SK-N-SH (cell line): Measurements from ENCODE around the gene TNFRSF11A. TPM values are rescaled to one million over a fixed set of nuclear protein-coding genes. Genes with fewer than 3 reads are reported as not detected.

Source experiments
- CTCF ChIA-PET: fragments of 300-600, 350-600 bp; formaldehyde crosslinking; extraction: SDS; loops from one replicate; lab custom pipeline; 2021; lab: Yijun Ruan, JAX
- POLR2A ChIA-PET: fragments of 350-600 bp; sonication (Branson Sonifier 250); formaldehyde crosslinking; extraction: SDS; loops from one replicate; lab custom pipeline; 2020; ENCODE audit warnings: antibody characterized with exemption, inconsistent platforms; lab: Yijun Ruan, JAX
- DNase-seq: peaks from one replicate; pipeline ENCODE4 v3.0.0; 2012
- H2AFZ ChIP-seq: fragments of 200-600 bp; sonication (generic); 2 replicates; pipeline ENCODE4 v1.8.1; 2016; ENCODE audit warnings: antibody characterized with exemption, mild to moderate bottlenecking, low read depth
- H3F3A ChIP-seq: fragments of 200-600 bp; sonication (generic); replicated peaks from 2 replicates; pipeline ENCODE3; 2016; ENCODE audit warnings: antibody characterized with exemption, mild to moderate bottlenecking; ENCODE audit not compliant: insufficient read depth
- H3K27ac ChIP-seq, 2 experiments: fragments of 200-500 bp in 1 of 2; fragments of 200-600 bp in 1 of 2; sonication (Bioruptor generic) in 1 of 2; sonication (generic), shearing (Covaris generic) in 1 of 2; 2 replicates each; pipeline versions ENCODE4 v1.5.1 to v1.6.1; 2014 to 2016; ENCODE audit warnings: low read depth in 2 of 2, inconsistent platforms in 1 of 2, low read length in 1 of 2, mild to moderate bottlenecking in 1 of 2, mixed read lengths in 1 of 2
- H3K27me3 ChIP-seq: fragments of 200-600 bp; sonication (generic), shearing (Covaris generic); 2 replicates; pipeline ENCODE4 v1.6.1; 2016; ENCODE audit warnings: mixed run types; ENCODE audit not compliant: insufficient read depth
- H3K36me3 ChIP-seq, 2 experiments: fragments of 200-500 bp in 1 of 2; fragments of 200-600 bp in 1 of 2; sonication (Bioruptor generic) in 1 of 2; sonication (generic) in 1 of 2; replicated peaks in 1 of 2; 2 replicates each; pipeline versions ENCODE3 to v1.5.1; 2014 to 2016; ENCODE audit warnings: low read length in 1 of 2, mild to moderate bottlenecking in 1 of 2; ENCODE audit not compliant: insufficient read depth in 2 of 2, control insufficient read depth in 1 of 2
- H3K4me1 ChIP-seq, 2 experiments: fragments of 200-500 bp in 1 of 2; fragments of 200-600 bp in 1 of 2; sonication (Bioruptor generic) in 1 of 2; sonication (generic), shearing (Covaris generic) in 1 of 2; 2 replicates each; pipeline versions ENCODE4 v1.5.1 to v1.6.1; 2014 to 2016; ENCODE audit warnings: low read depth in 1 of 2, low read length in 1 of 2, mixed run types in 1 of 2; ENCODE audit not compliant: insufficient read depth in 2 of 2, control insufficient read depth in 1 of 2
- H3K4me2 ChIP-seq: fragments of 200-600 bp; sonication (generic), shearing (Covaris generic); 2 replicates; pipeline ENCODE4 v1.6.1; 2017; ENCODE audit warnings: mixed run types
- H3K4me3 ChIP-seq, 2 experiments: fragments of 200-500 bp in 1 of 2; fragments of 200-600 bp in 1 of 2; sonication (Bioruptor generic) in 1 of 2; sonication (generic), shearing (Covaris generic) in 1 of 2; 2 replicates each; pipeline versions ENCODE4 v1.5.1 to v1.8.1; 2014 to 2016; ENCODE audit warnings: low read depth in 2 of 2, inconsistent platforms in 1 of 2, low read length in 1 of 2, mild to moderate bottlenecking in 1 of 2, mixed read lengths in 1 of 2, moderate library complexity in 1 of 2
- H3K79me2 ChIP-seq: fragments of 200-600 bp; sonication (generic); 2 replicates; pipeline ENCODE4 v1.8.1; 2017; ENCODE audit warnings: mild to moderate bottlenecking; ENCODE audit not compliant: insufficient read depth
- H3K9ac ChIP-seq: fragments of 200-600 bp; sonication (generic); 2 replicates; pipeline ENCODE4 v1.6.1; 2017; ENCODE audit warnings: mixed run types
- H3K9me2 ChIP-seq: fragments of 200-600 bp; sonication (generic); 2 replicates; pipeline ENCODE4 v1.6.1; 2017; ENCODE audit warnings: mixed run types
- H3K9me3 ChIP-seq: fragments of 200-600 bp; sonication (generic); 2 replicates; pipeline ENCODE4 v1.6.1; 2017; ENCODE audit warnings: mixed run types, mild to moderate bottlenecking, moderate library complexity
- H4K20me1 ChIP-seq: fragments of 200-600 bp; sonication (generic); 2 replicates; pipeline ENCODE4 v1.6.1; 2017; ENCODE audit warnings: mild to moderate bottlenecking, mixed run types; ENCODE audit not compliant: insufficient read depth
- CTCF ChIP-seq: fragments of 200-600 bp; sonication (generic); IDR thresholded peaks from 2 replicates; pipeline ENCODE4 v1.6.1; 2017; ENCODE audit warnings: antibody characterized with exemption, mild to moderate bottlenecking, moderate library complexity
- EP300 ChIP-seq, 2 experiments: IDR thresholded peaks; 2 replicates each; pipeline versions ENCODE4 v1.4.0 to v1.6.1; 2012; ENCODE audit warnings: borderline replicate concordance in 1 of 2, low read depth in 1 of 2, low read length in 1 of 2
- GATA2 ChIP-seq: sonication (generic); formaldehyde crosslinking; IDR thresholded peaks from 2 replicates; pipeline ENCODE4 v1.5.0; 2020; ENCODE audit warnings: mild to moderate bottlenecking, missing genetic modification reagents
- JUND ChIP-seq: IDR thresholded peaks from 2 replicates; pipeline ENCODE4 v1.4.0; 2012
- MAX ChIP-seq: IDR thresholded peaks from 2 replicates; pipeline ENCODE4 v1.4.0; 2012; ENCODE audit warnings: low read depth
- MXI1 ChIP-seq: IDR thresholded peaks from 2 replicates; pipeline ENCODE4 v1.6.1; 2012; ENCODE audit warnings: mild to moderate bottlenecking, low read depth, low read length, improper control_type of control experiment
- PBX3 ChIP-seq: IDR thresholded peaks from 2 replicates; pipeline ENCODE4; 2012
- RCOR1 ChIP-seq: fragments of 150-350 bp; IDR thresholded peaks from 2 replicates; pipeline ENCODE4 v1.6.1; 2017; ENCODE audit warnings: antibody characterized with exemption, low read length
- RFX5 ChIP-seq: IDR thresholded peaks from 2 replicates; pipeline ENCODE4 v1.6.1; 2012; ENCODE audit warnings: mild to moderate bottlenecking, improper control_type of control experiment, low read length
- RXRA ChIP-seq: IDR thresholded peaks from 2 replicates; pipeline ENCODE4 v1.4.0; 2012; ENCODE audit warnings: low read depth, mild to moderate bottlenecking, borderline replicate concordance
- SMC3 ChIP-seq: IDR thresholded peaks from 2 replicates; pipeline ENCODE4 v1.6.1; 2012; ENCODE audit warnings: low read depth, low read length, improper control_type of control experiment
- TAF1 ChIP-seq: IDR thresholded peaks from 2 replicates; pipeline ENCODE4 v1.6.1; 2012; ENCODE audit warnings: low read depth, mild to moderate bottlenecking, low read length, moderate library complexity, borderline replicate concordance
- TCF12 ChIP-seq: IDR thresholded peaks from 2 replicates; pipeline ENCODE4 v1.4.0; 2012
- USF2 ChIP-seq: fragments of 150-350 bp; IDR thresholded peaks from 2 replicates; pipeline ENCODE4 v1.6.1; 2017; ENCODE audit warnings: antibody characterized with exemption, low read length, low read depth, borderline replicate concordance
- YY1 ChIP-seq: IDR thresholded peaks from 2 replicates; pipeline ENCODE4 v1.4.0; 2012; ENCODE audit warnings: low read depth, mild to moderate bottlenecking
- ZBTB33 ChIP-seq: IDR thresholded peaks from 2 replicates; pipeline ENCODE4 v1.4.0; 2012; ENCODE audit warnings: low read depth, borderline replicate concordance
- WGBS: methylation state at CpG from one replicate; pipeline ENCODE4 v1.1.6; 2017; ENCODE audit warnings: low lambda C conversion rate; 5-methylcytosine and 5-hydroxymethylcytosine counted together
- polyA plus RNA-seq, 3 experiments: library from polyadenylated mRNA; depleted of rRNA; stranded (reverse); fragments of >200 nt; gene quantifications; 2 replicates each; pipeline ENCODE4 v1.2.3, GENCODE V29; 2012

The TNFRSF11A gene
- polyA plus RNA-seq, 1 of the 3 experiments (the other 2 are of a cell fraction) = 5.1 TPM

GRCh38 chr18:62368100-62368499 lies 43.0 kb downstream of the TNFRSF11A start:
- H3K9me2 ChIP-seq = no peaks in the 10 kb centered on the region
- no peaks in the 10 kb centered on the region for H3K79me2 ChIP-seq
- no peak overlapping the region for H3K27ac ChIP-seq
- H4K20me1 ChIP-seq = no peaks in the 10 kb centered on the region
- no peaks in the 10 kb centered on the region for H3K27me3 ChIP-seq
- no peak for TF ChIP-seq CTCF
- no peak for TF ChIP-seq TCF12
- TF ChIP-seq RCOR1 = no peak
- TF ChIP-seq RFX5 = no peak
- no peak for TF ChIP-seq SMC3
- no peak for TF ChIP-seq MAX
- TF ChIP-seq EP300 (IDR thresholded peaks at IDR 0.05; ENCODE audit: borderline replicate concordance in 1 of 2, low read depth in 1 of 2, low read length in 1 of 2) = no peak
- TF ChIP-seq TAF1 = no peak
- TF ChIP-seq ZBTB33 = no peak
- TF ChIP-seq YY1 = no peak
- no peak for TF ChIP-seq GATA2 (CRISPR knock-in tag)
- H3K4me2 ChIP-seq = no peak overlapping the region
- no peak overlapping the region for H2AFZ ChIP-seq
- ChIA-PET CTCF (no interaction called here), POLR2A (no interaction called here)
- no peak overlapping the region for H3K4me3 ChIP-seq
- WGBS = 85% methylated on average over 2 of the region's 2 CpGs
- no peak overlapping the region for H3K9ac ChIP-seq
- no peaks in the 10 kb centered on the region for H3K4me1 ChIP-seq
- no peak for DNase-seq
- no peaks in the 10 kb centered on the region for H3K36me3 ChIP-seq
- H3F3A ChIP-seq = no peaks in the 10 kb centered on the region
- no peaks in the 10 kb centered on the region for H3K9me3 ChIP-seq

- no peaks in the 10 kb centered on the region for H3K27me3 ChIP-seq
- H2AFZ ChIP-seq = no peak overlapping the region
- no peaks in the 10 kb centered on the region for H4K20me1 ChIP-seq
- H3K79me2 ChIP-seq = no peaks in the 10 kb centered on the region
- H3K9me3 ChIP-seq = no peaks in the 10 kb centered on the region
- no peak overlapping the region for H3K4me3 ChIP-seq
- H3K9me2 ChIP-seq = no peaks in the 10 kb centered on the region
- DNase-seq = no peak
- H3K36me3 ChIP-seq = no peaks in the 10 kb centered on the region
- no peaks in the 10 kb centered on the region for H3F3A ChIP-seq
- no peak overlapping the region for H3K9ac ChIP-seq
- ChIA-PET POLR2A (no interaction called here), CTCF (interaction anchor here (1.0 kb wide), 1 partner anchor 110 kb away, joined by 3 read pairs; no protein-coding TSS in a partner anchor)
- H3K4me2 ChIP-seq = no peak overlapping the region
- H3K4me1 ChIP-seq = no peaks in the 10 kb centered on the region
- 81% methylated on average over 9 of the region's 9 CpGs for WGBS
- no peak overlapping the region for H3K27ac ChIP-seq
- TF ChIP-seq RXRA (no peak), MXI1 (no peak), ZBTB33 (no peak), YY1 (no peak), USF2 (no peak), PBX3 (no peak), JUND (no peak)
Measured at GRCh38 chr18:62369129-62369644, 44.1 kb downstream of the TNFRSF11A start.
